KOPT-K1 (cell line): Measurements from ENCODE around the gene BEND6.

Experiments used
- H3K27ac ChIP-seq: fragments of 200-600 bp; sonication (generic); 2 replicates; pipeline ENCODE4 v1.5.1; 2016; ENCODE audit warnings: antibody characterized with exemption, mild to moderate bottlenecking, low read depth, low read length; ENCODE audit not compliant: poor library complexity, severe bottlenecking
- H3K36me3 ChIP-seq: fragments of 200-600 bp; sonication (generic); 2 replicates; pipeline ENCODE4 v1.5.1; 2017; ENCODE audit warnings: antibody characterized with exemption, mild to moderate bottlenecking, low read length, moderate library complexity; ENCODE audit not compliant: insufficient read depth
- H3K9me3 ChIP-seq: fragments of 200-600 bp; sonication (generic); 2 replicates; pipeline ENCODE4 v1.5.1; 2017; ENCODE audit warnings: antibody characterized with exemption, low read length, mild to moderate bottlenecking; ENCODE audit not compliant: insufficient read depth, poor library complexity, severe bottlenecking

BEND6 gene

GRCh38 chr6:56932910-56933477 lies 21.9 kb upstream of the BEND6 start:
- Histone ChIP-seq H3K27ac (no peak overlapping the region), H3K36me3 (no peaks in the 10 kb centered on the region), H3K9me3 (no peaks in the 10 kb centered on the region)

GRCh38 chr6:56933650-56934049 lies 21.3 kb upstream of the BEND6 start:
- H3K27ac ChIP-seq: no peak overlapping the region

GRCh38 chr6:56934876-56935275 lies 20.0 kb upstream of the BEND6 start:
- Histone ChIP-seq H3K36me3 (no peaks in the 10 kb centered on the region), H3K27ac (no peak overlapping the region), H3K9me3 (no peaks in the 10 kb centered on the region)

More at GRCh38 chr6:56933650-56934049, 21.3 kb upstream of the BEND6 start:
- Histone ChIP-seq H3K36me3 (no peaks in the 10 kb centered on the region), H3K9me3 (no peaks in the 10 kb centered on the region)

- Histone ChIP-seq H3K9me3 (peaks cover 10% of the 10 kb centered on the region), H3K27ac (no peak overlapping the region), H3K36me3 (no peaks in the 10 kb centered on the region)
Observed at GRCh38 chr6:56936466-56936865, 18.4 kb upstream of the BEND6 start.

GRCh38 chr6:56938649-56939191 lies 16.2 kb upstream of the BEND6 start:
- no peak overlapping the region for H3K27ac ChIP-seq
- H3K36me3 ChIP-seq: no peaks in the 10 kb centered on the region
- H3K9me3 ChIP-seq: peaks cover 16% of the 10 kb centered on the region

GRCh38 chr6:56940463-56940862 lies 14.4 kb upstream of the BEND6 start:
- H3K9me3 ChIP-seq: peaks cover 16% of the 10 kb centered on the region
- no peaks in the 10 kb centered on the region for H3K36me3 ChIP-seq
- no peak overlapping the region for H3K27ac ChIP-seq

GRCh38 chr6:56940977-56941376 lies 13.9 kb upstream of the BEND6 start:
- Histone ChIP-seq H3K9me3 (peaks cover 16% of the 10 kb centered on the region), H3K27ac (no peak overlapping the region), H3K36me3 (no peaks in the 10 kb centered on the region)

- Histone ChIP-seq H3K27ac (no peak overlapping the region), H3K36me3 (no peaks in the 10 kb centered on the region), H3K9me3 (peaks cover 16% of the 10 kb centered on the region)
Observed at GRCh38 chr6:56944661-56945060, 10.2 kb upstream of the BEND6 start.

GRCh38 chr6:56946368-56946767 lies 8.5 kb upstream of the BEND6 start:
- Histone ChIP-seq H3K9me3 (peaks cover 7% of the 10 kb centered on the region), H3K36me3 (no peaks in the 10 kb centered on the region), H3K27ac (no peak overlapping the region)

- Histone ChIP-seq H3K9me3 (no peaks in the 10 kb centered on the region), H3K27ac (no peak overlapping the region), H3K36me3 (no peaks in the 10 kb centered on the region)
Observed at GRCh38 chr6:56947924-56948323, 7.0 kb upstream of the BEND6 start.

- no peaks in the 10 kb centered on the region for H3K36me3 ChIP-seq
- no peaks in the 10 kb centered on the region for H3K9me3 ChIP-seq
- H3K27ac ChIP-seq: no peak overlapping the region
Observed at GRCh38 chr6:56949265-56949664, 5.6 kb upstream of the BEND6 start.

- Histone ChIP-seq H3K27ac (no peak overlapping the region), H3K36me3 (no peaks in the 10 kb centered on the region), H3K9me3 (no peaks in the 10 kb centered on the region)
Observed at GRCh38 chr6:56949925-56950495, 4.9 kb upstream of the BEND6 start.

- Histone ChIP-seq H3K9me3 (no peaks in the 10 kb centered on the region), H3K27ac (no peak overlapping the region), H3K36me3 (no peaks in the 10 kb centered on the region)
Observed at GRCh38 chr6:56951049-56951831, 3.7 kb upstream of the BEND6 start.

GRCh38 chr6:56953597-56954402 lies 1.1 kb upstream of the BEND6 start:
- no peaks in the 10 kb centered on the region for H3K36me3 ChIP-seq
- H3K9me3 ChIP-seq: no peaks in the 10 kb centered on the region
- H3K27ac ChIP-seq: no peak overlapping the region
